Heart right ventricle (tissue), 16 donors: ENCODE results near the gene MAN1A1. TPM values are rescaled to one million over a fixed set of nuclear protein-coding genes. Genes with fewer than 3 reads are reported as not detected.

ENCODE experiments used
- ATAC-seq, 8 donors: fragments of 200-7000 bp; cut with Tn5 transposase; one replicate each; pipeline ENCODE4 v1.9.1; 2020; ENCODE audit warnings: mild to moderate bottlenecking in 8 of 8, moderate library complexity in 8 of 8, moderate number of reproducible peaks in 1 of 8
- DNase-seq, 2 donors: peaks; one replicate each; pipeline ENCODE4 v3.0.0-alpha.2; 2020
- H3K27ac ChIP-seq, 10 donors: fragments of 200-600 bp; sonication (generic) in 2 of 10; one replicate each; pipeline versions ENCODE4 v1.5.0 to v1.8.0; 2020 to 2022; ENCODE audit warnings: mild to moderate bottlenecking in 3 of 10
- H3K27me3 ChIP-seq, 7 donors: fragments of 200-600 bp; one replicate each; pipeline ENCODE4 v1.8.0; 2021 to 2022; ENCODE audit warnings: mild to moderate bottlenecking in 2 of 7
- H3K36me3 ChIP-seq, 9 donors: fragments of 200-600 bp; sonication (generic) in 1 of 9; one replicate each; pipeline versions ENCODE4 v1.5.0 to v1.8.0; 2020 to 2022; ENCODE audit warnings: mild to moderate bottlenecking in 2 of 9
- H3K4me1 ChIP-seq, 9 donors: fragments of 200-600 bp; sonication (generic) in 1 of 9; one replicate each; pipeline versions ENCODE4 v1.5.0 to v1.8.0; 2020 to 2022; ENCODE audit warnings: mild to moderate bottlenecking in 4 of 9
- H3K4me3 ChIP-seq, 10 donors: fragments of 200-600 bp; sonication (generic) in 2 of 10; one replicate each; pipeline versions ENCODE4 v1.5.0 to v1.8.0; 2020 to 2022; ENCODE audit warnings: mild to moderate bottlenecking in 7 of 10, moderate library complexity in 2 of 10
- H3K9me3 ChIP-seq, 11 donors: fragments of 200-600 bp in 10 of 11; sonication (generic) in 2 of 11; one replicate each; pipeline versions ENCODE4 v1.5.0 to v1.8.0; 2013 to 2022; ENCODE audit warnings: mild to moderate bottlenecking in 2 of 11, control low read depth in 1 of 11, moderate library complexity in 1 of 11
- CTCF ChIP-seq, 9 donors: fragments of 200-600 bp; sonication (generic) in 2 of 9; IDR thresholded peaks; one replicate each; pipeline versions ENCODE4 v1.5.0 to v1.8.0; 2021 to 2022; ENCODE audit warnings: antibody characterized with exemption in 9 of 9, mild to moderate bottlenecking in 5 of 9, moderate library complexity in 1 of 9
- WGBS, 2 donors: extraction: QIAGEN DNeasy Blood & Tissue Kit; methylation state at CpG; one replicate each; pipeline ENCODE4 v1.1.7; 2013; ENCODE audit warnings: inconsistent platforms in 1 of 2; 5-methylcytosine and 5-hydroxymethylcytosine counted together
- intact Hi-C, 10 donors: fragments of 100-400 bp; cut with DNase I; formaldehyde crosslinking; loops; one replicate each; pipeline versions ENCODE4 v1.11.1 to v1.14.2; 2022
- polyA plus RNA-seq, 2 donors: library from polyadenylated mRNA; stranded (reverse); fragments of 200-250 nt; gene quantifications; one replicate each; pipeline ENCODE4 v1.2.3, GENCODE V29; 2013
- total RNA-seq, 10 donors: library from RNA; stranded (reverse); fragmentation: NEBNext Ultra II Directional in 3 of 10; extraction: Animal tissue kit (Norgen Biotek cat#: 25700) in 3 of 10; gene quantifications; one replicate each; pipeline versions ENCODE4 v1.2.1 to v1.2.4, GENCODE V29; 2021 to 2023
- donor health status: Arrhythmogenic right ventricular cardiomyopathy.
- donor health status: ischemic (EF 13 %, LVEDD 7.1; RV severe dilation, severe dysfunction).
- donor health status: healthy with polysubstance abuse.
- donor health status: DM: no; HTN: yes; CAD: no.
- donor health status: DM: no; HTN: no; CAD: no.
- donor health status: ischemic (EF 25% LVEDD 6.9; RV normal size, moderate dysfunction).
- donor health status: ischemic (EF 25% LVEDD 5.7; RV mildly dilated, moderate dysfunction).
- donor health status: healthy.
- donor health status: DM: yes; HTN: yes; CAD: no.
- donor health status: Ischemic cardiomyopathy.
- donor health status: ischemic (EF 35%, LVEDD 5.7; RV mildly dilated, moderate dysfunction).
- donor health status: nonischemic (EF 11% LVEDD 7.7; RV severe dilation, severe dysfunction).
- donor health status: DM: yes; HTN: yes; CAD: no.
- donor health status: PGD.
- donor health status: ischemic (EF 29% LVEDD 5.4; RV normal size, mild dysfunction).
- donor health status: nonischemic (EF 23%, LVEDD 6.1; RV moderate dilation, normal function).

Gene MAN1A1
- total and polyA plus RNA-seq, 12 donors, result 6.2 to 22.0 (median 10.2) TPM

GRCh38 chr6:119166024-119166784 lies 183.4 kb downstream of the MAN1A1 start:
- 95 to 97% methylated on average over 3 of the region's 3 CpGs for WGBS, 2 donors
- H3K27me3 ChIP-seq, result no peaks in the 10 kb centered on the region
- no peaks in the 10 kb centered on the region for H3K36me3 ChIP-seq
- H3K4me3 ChIP-seq, result no peak overlapping the region
- no peak for DNase-seq
- intact Hi-C loops, result no loop called here
- H3K4me1 ChIP-seq, result peaks cover 0 to 18% (median 5%) of the 10 kb centered on the region in 9 donors
- no peaks in the 10 kb centered on the region for H3K9me3 ChIP-seq
- ATAC-seq, result no peak
- no peak overlapping the region for H3K27ac ChIP-seq
- no peak for TF ChIP-seq CTCF (IDR thresholded peaks at IDR 0.05)

DNA sequence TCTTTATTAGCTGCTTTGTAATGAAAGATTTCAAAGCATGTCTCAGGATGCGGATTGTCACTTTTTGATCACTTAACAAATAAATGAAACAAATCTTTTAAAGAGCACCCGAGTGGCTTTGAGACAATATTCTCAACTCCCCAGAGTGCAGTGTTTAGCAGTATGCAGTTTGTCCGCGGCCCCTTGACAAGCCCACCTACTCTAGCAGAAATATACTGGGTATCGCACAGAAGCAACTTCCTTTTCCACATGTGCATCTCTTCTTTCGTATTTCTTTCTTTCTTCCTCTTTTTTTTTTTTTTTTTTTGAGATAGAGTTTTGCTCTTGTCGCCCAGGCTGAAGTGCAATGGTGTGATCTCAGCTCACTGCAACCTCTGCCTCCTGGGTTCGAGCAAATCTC lies 186.6 kb downstream of the MAN1A1 start:
- DNase-seq, result no peak
- TF ChIP-seq CTCF (IDR thresholded peaks at IDR 0.05), result no peak
- WGBS, 2 donors, result 71 to 74% methylated on average over 8 of the region's 8 CpGs
- Histone ChIP-seq H3K36me3 (no peaks in the 10 kb centered on the region), H3K27ac (no peak overlapping the region), H3K4me3 (no peak overlapping the region), H3K9me3 (no peaks in the 10 kb centered on the region), H3K4me1 (peaks cover 0 to 21% (median 0%) of the 10 kb centered on the region in 9 donors), H3K27me3 (no peaks in the 10 kb centered on the region)
- no peak for ATAC-seq
- intact Hi-C loops, result no loop called here

GRCh38 chr6:119162134-119162775 lies 187.3 kb downstream of the MAN1A1 start:
- no peak overlapping the region for H3K27ac ChIP-seq
- no peaks in the 10 kb centered on the region for H3K36me3 ChIP-seq
- no peaks in the 10 kb centered on the region for H3K27me3 ChIP-seq
- no peak for TF ChIP-seq CTCF (IDR thresholded peaks at IDR 0.05)
- no peaks in the 10 kb centered on the region for H3K9me3 ChIP-seq
- intact Hi-C loops, result no loop called here
- H3K4me3 ChIP-seq, result no peak overlapping the region
- peaks cover 0 to 22% (median 0%) of the 10 kb centered on the region in 9 donors for H3K4me1 ChIP-seq
- DNase-seq (no peak), ATAC-seq (no peak)
- WGBS, 2 donors, result 79 to 94% methylated on average over 2 of the region's 2 CpGs

DNA sequence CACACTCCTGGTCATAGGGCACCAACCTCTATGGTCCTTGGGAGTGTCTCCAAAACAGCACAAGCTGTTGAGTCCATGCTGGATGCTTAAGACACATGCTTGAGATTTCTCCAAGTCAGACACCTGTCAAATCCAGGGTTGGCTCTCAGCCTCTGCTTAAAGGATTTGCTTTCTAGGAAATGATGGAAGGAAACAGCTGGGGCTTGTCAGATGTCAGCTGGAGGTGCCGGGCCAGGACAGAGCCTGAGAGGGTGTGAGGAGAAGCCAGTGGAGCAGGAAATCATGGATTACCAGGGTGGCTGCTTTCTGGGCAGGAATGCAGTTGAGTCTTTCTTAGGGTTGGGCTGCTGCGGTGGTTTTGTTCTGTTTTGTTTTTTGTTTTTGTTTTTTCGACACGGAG lies 188.1 kb downstream of the MAN1A1 start:
- Histone ChIP-seq H3K9me3 (no peaks in the 10 kb centered on the region), H3K36me3 (no peaks in the 10 kb centered on the region), H3K27me3 (no peaks in the 10 kb centered on the region), H3K27ac (no peak overlapping the region), H3K4me3 (no peak overlapping the region), H3K4me1 (peaks cover 0 to 22% (median 0%) of the 10 kb centered on the region in 9 donors)
- whole genome bisulfite sequencing, 2 donors, result 67 to 77% methylated on average over 4 of the region's 4 CpGs
- TF ChIP-seq CTCF (IDR thresholded peaks at IDR 0.05), result no peak
- DNase-seq, result no peak
- intact Hi-C loops, result no loop called here
- no peak for ATAC-seq
